ENCODE measurements around the gene PLPPR1. TPM values are rescaled to one million over a fixed set of nuclear protein-coding genes. Genes with fewer than 3 reads are reported as not detected.

PLPPR1 gene
- total and polyA plus RNA-seq, 2 donors (not counting 1 experiment from before 2014, with no cell fraction given), result not detected

GRCh38 chr9:101232405-101232977 is 204.0 kb downstream of the PLPPR1 start:
- Histone ChIP-seq H3K4me2 (ENCODE audit: extremely low read depth, insufficient read depth, low read length) (no peak overlapping the region), H3K4me3 (replicated peaks in 1 of 4; ENCODE audit: control extremely low read depth in 1 of 4, insufficient read depth in 1 of 4, low read depth in 3 of 4, low read length in 4 of 4) (no peak overlapping the region), H3K4me1 (ENCODE audit: control insufficient read depth, extremely low read depth, insufficient read depth, low read length) (no peaks in the 10 kb centered on the region), H4K20me1 (ENCODE audit: control insufficient read depth, extremely low read depth, insufficient read depth, low read length) (no peaks in the 10 kb centered on the region), H3K36me3 (ENCODE audit: control insufficient read depth, insufficient read depth, low read length) (no peaks in the 10 kb centered on the region), H3K79me2 (ENCODE audit: control insufficient read depth, insufficient read depth, low read length) (no peaks in the 10 kb centered on the region), H3K9ac (ENCODE audit: insufficient read depth, low read length) (no peak overlapping the region), H2AFZ (ENCODE audit: low read length) (no peak overlapping the region), H3K27me3 (ENCODE audit: control insufficient read depth, insufficient read depth, low read length) (no peaks in the 10 kb centered on the region), H3K27ac (ENCODE audit: insufficient read depth, low read length) (no peak overlapping the region), H3K9me3 (ENCODE audit: control insufficient read depth, insufficient read depth, low read depth, low read length) (no peaks in the 10 kb centered on the region)
- no peak for DNase-seq (ENCODE audit: low read depth in 2 of 2)
- TF ChIP-seq CTCF (conservative IDR thresholded peaks at IDR 0.05 in 1 of 2, IDR thresholded peaks at IDR 0.05 in 1 of 2; ENCODE audit: low read depth in 1 of 2, low read length in 2 of 2), result no peak
- TF ChIP-seq EZH2 (IDR thresholded peaks at IDR 0.05; ENCODE audit: low read length, missing control alignments), result no peak

GRCh38 chr9:101235105-101235866 is 206.8 kb downstream of the PLPPR1 start:
- DNase-seq (ENCODE audit: low read depth in 2 of 2), result peak in 1 of 2 donors; percentile 1

More at GRCh38 chr9:101235105-101235866, 206.8 kb downstream of the PLPPR1 start:
- Histone ChIP-seq H3K27me3 (ENCODE audit: control insufficient read depth, insufficient read depth, low read length) (no peaks in the 10 kb centered on the region), H4K20me1 (ENCODE audit: control insufficient read depth, extremely low read depth, insufficient read depth, low read length) (no peaks in the 10 kb centered on the region), H3K4me1 (ENCODE audit: control insufficient read depth, extremely low read depth, insufficient read depth, low read length) (no peaks in the 10 kb centered on the region), H3K9me3 (ENCODE audit: control insufficient read depth, insufficient read depth, low read depth, low read length) (no peaks in the 10 kb centered on the region), H3K9ac (ENCODE audit: insufficient read depth, low read length) (no peak overlapping the region), H2AFZ (ENCODE audit: low read length) (no peak overlapping the region), H3K4me3 (replicated peaks in 1 of 4; ENCODE audit: control extremely low read depth in 1 of 4, insufficient read depth in 1 of 4, low read depth in 3 of 4, low read length in 4 of 4) (no peak overlapping the region), H3K79me2 (ENCODE audit: control insufficient read depth, insufficient read depth, low read length) (no peaks in the 10 kb centered on the region), H3K4me2 (ENCODE audit: extremely low read depth, insufficient read depth, low read length) (no peak overlapping the region), H3K27ac (ENCODE audit: insufficient read depth, low read length) (no peak overlapping the region), H3K36me3 (ENCODE audit: control insufficient read depth, insufficient read depth, low read length) (no peaks in the 10 kb centered on the region)
- TF ChIP-seq CTCF (conservative IDR thresholded peaks at IDR 0.05 in 1 of 2, IDR thresholded peaks at IDR 0.05 in 1 of 2; ENCODE audit: low read depth in 1 of 2, low read length in 2 of 2), result no peak
- no peak for TF ChIP-seq EZH2 (IDR thresholded peaks at IDR 0.05; ENCODE audit: low read length, missing control alignments)
